GM19025 (cell line): ENCODE results near the gene SYNPR.
"Not testable (repeated sequence)": the region's sequence is repeated elsewhere in the genome, so short reads cannot be mapped to it uniquely, and the experiment has no call there.

ENCODE experiments used
- ATAC-seq: cut with Tn5 transposase; IDR thresholded peaks from one replicate; pipeline ENCODE4 v1.9.1; 2021; ENCODE audit warnings: mild to moderate bottlenecking, low read depth, moderate library complexity; ENCODE audit not compliant: unreplicated experiment

Gene SYNPR

GRCh38 chr3:63278171-63279004, at the start of gene SYNPR:
SYNPR (plus strand) TSS chr3:63278308.
- ATAC-seq = no peak

- no peak for ATAC-seq
Observed at GRCh38 chr3:63228677-63229076, 49.4 kb upstream of the SYNPR start.

- no peak for ATAC-seq
Observed at GRCh38 chr3:63230146-63230545, 48.0 kb upstream of the SYNPR start.

- no peak for ATAC-seq
Observed at GRCh38 chr3:63231643-63232042, 46.5 kb upstream of the SYNPR start.

- ATAC-seq = no peak
Observed at GRCh38 chr3:63232764-63233396, 45.2 kb upstream of the SYNPR start.

GRCh38 chr3:63240381-63240902, 37.7 kb upstream of the SYNPR start:
- ATAC-seq = no peak

- ATAC-seq = no peak
Observed at GRCh38 chr3:63242124-63242523, 36.0 kb upstream of the SYNPR start.

- no peak for ATAC-seq
Observed at GRCh38 chr3:63244486-63244885, 33.6 kb upstream of the SYNPR start.

- ATAC-seq = no peak
Observed at GRCh38 chr3:63245726-63246241, 32.3 kb upstream of the SYNPR start.

GRCh38 chr3:63248015-63248414, 30.1 kb upstream of the SYNPR start:
- no peak for ATAC-seq

- ATAC-seq = no peak
Observed at GRCh38 chr3:63251499-63251898, 26.6 kb upstream of the SYNPR start.

- ATAC-seq = not testable (repeated sequence)
Observed at GRCh38 chr3:63255819-63256218, 22.3 kb upstream of the SYNPR start.

- ATAC-seq = no peak
Observed at GRCh38 chr3:63264716-63265115, 13.4 kb upstream of the SYNPR start.

- ATAC-seq = no peak
Observed at GRCh38 chr3:63274359-63274758, 3.7 kb upstream of the SYNPR start.

- ATAC-seq = no peak
Observed at GRCh38 chr3:63279005-63279841, 1.1 kb downstream of the SYNPR start.

GRCh38 chr3:63287610-63288009, 9.5 kb downstream of the SYNPR start:
- ATAC-seq = no peak

- ATAC-seq = no peak
Observed at GRCh38 chr3:63290686-63291085, 12.6 kb downstream of the SYNPR start.

- ATAC-seq = no peak
Observed at GRCh38 chr3:63294332-63294731, 16.2 kb downstream of the SYNPR start.

GRCh38 chr3:63295356-63295755, 17.2 kb downstream of the SYNPR start:
- ATAC-seq = no peak

- no peak for ATAC-seq
Observed at GRCh38 chr3:63295806-63296205, 17.7 kb downstream of the SYNPR start.

- ATAC-seq = no peak
Observed at GRCh38 chr3:63296249-63296648, 18.1 kb downstream of the SYNPR start.
